SJSA1 (cell line): ENCODE data around the gene MVP. TPM values are rescaled to one million over a fixed set of nuclear protein-coding genes. Genes with fewer than 3 reads are reported as not detected.

Source experiments
- DNase-seq, 2 experiments: peaks; one replicate each; pipeline ENCODE4 v3.0.0-alpha.2; 2015 to 2020; ENCODE audit warnings: low spot score in 2 of 2, low read depth in 1 of 2
- H3K27ac ChIP-seq: fragments of 250-450 bp; sonication (Bioruptor Pico); 2 replicates; pipeline ENCODE4 v1.5.1; 2020; ENCODE audit warnings: mild to moderate bottlenecking, moderate library complexity
- H3K27me3 ChIP-seq: fragments of 250-450 bp; sonication (Bioruptor Pico); replicated peaks from 2 replicates; pipeline ENCODE4 v1.5.1; 2020; ENCODE audit warnings: mild to moderate bottlenecking, moderate library complexity
- H3K36me3 ChIP-seq: fragments of 250-450 bp; sonication (Bioruptor Pico); 2 replicates; pipeline ENCODE4 v1.5.1; 2020; ENCODE audit warnings: mild to moderate bottlenecking
- H3K4me1 ChIP-seq: fragments of 250-450 bp; sonication (Bioruptor Pico); replicated peaks from 2 replicates; pipeline ENCODE4 v1.6.1; 2021; ENCODE audit warnings: mild to moderate bottlenecking
- H3K4me3 ChIP-seq: fragments of 250-450 bp; sonication (Bioruptor Pico); 2 replicates; pipeline ENCODE4 v1.5.1; 2020; ENCODE audit warnings: mild to moderate bottlenecking
- H3K9me3 ChIP-seq: fragments of 250-450 bp; sonication (Bioruptor Pico); replicated peaks from 2 replicates; pipeline ENCODE4 v1.5.1; 2020; ENCODE audit warnings: mild to moderate bottlenecking
- total RNA-seq: library from RNA; depleted of rRNA; stranded (reverse); fragments of >200 nt; shearing (Covaris generic); gene quantifications from 2 replicates; pipeline ENCODE4 v1.2.3, GENCODE V29; 2014

The MVP gene
- total RNA-seq, 1 experiment from 2014 or later = 138 TPM

- Histone ChIP-seq H3K4me3 (peak overlapping the region; percentile 58), H3K4me1 (peaks cover 59% of the 10 kb centered on the region), H3K27ac (peak overlapping the region; percentile 20), H3K27me3 (no peaks in the 10 kb centered on the region), H3K9me3 (no peaks in the 10 kb centered on the region), H3K36me3 (peaks cover 64% of the 10 kb centered on the region)
- peak; percentile 89 to 93 for DNase-seq
Measured at GRCh38 chr16:29807426-29808218, 12.6 kb upstream of the MVP start.

- H3K27ac ChIP-seq = peak overlapping the region; percentile 20
- no peaks in the 10 kb centered on the region for H3K27me3 ChIP-seq
- peaks cover 57% of the 10 kb centered on the region for H3K36me3 ChIP-seq
- DNase-seq = no peak
- H3K9me3 ChIP-seq = no peaks in the 10 kb centered on the region
- peaks cover 63% of the 10 kb centered on the region for H3K4me1 ChIP-seq
- H3K4me3 ChIP-seq = peak overlapping the region; percentile 58
Measured at GRCh38 chr16:29808219-29808900, 11.9 kb upstream of the MVP start.

GRCh38 chr16:29809031-29809747 lies 11.1 kb upstream of the MVP start:
- Histone ChIP-seq H3K4me1 (peaks cover 63% of the 10 kb centered on the region), H3K27ac (no peak overlapping the region)

GRCh38 chr16:29809850-29810698 lies 10.2 kb upstream of the MVP start:
- H3K27ac ChIP-seq = no peak overlapping the region

More at GRCh38 chr16:29809031-29809747, 11.1 kb upstream of the MVP start:
- no peaks in the 10 kb centered on the region for H3K9me3 ChIP-seq
- H3K36me3 ChIP-seq = peaks cover 48% of the 10 kb centered on the region
- H3K4me3 ChIP-seq = peak overlapping the region; percentile 58
- DNase-seq = no peak
- H3K27me3 ChIP-seq = no peaks in the 10 kb centered on the region

DNA sequence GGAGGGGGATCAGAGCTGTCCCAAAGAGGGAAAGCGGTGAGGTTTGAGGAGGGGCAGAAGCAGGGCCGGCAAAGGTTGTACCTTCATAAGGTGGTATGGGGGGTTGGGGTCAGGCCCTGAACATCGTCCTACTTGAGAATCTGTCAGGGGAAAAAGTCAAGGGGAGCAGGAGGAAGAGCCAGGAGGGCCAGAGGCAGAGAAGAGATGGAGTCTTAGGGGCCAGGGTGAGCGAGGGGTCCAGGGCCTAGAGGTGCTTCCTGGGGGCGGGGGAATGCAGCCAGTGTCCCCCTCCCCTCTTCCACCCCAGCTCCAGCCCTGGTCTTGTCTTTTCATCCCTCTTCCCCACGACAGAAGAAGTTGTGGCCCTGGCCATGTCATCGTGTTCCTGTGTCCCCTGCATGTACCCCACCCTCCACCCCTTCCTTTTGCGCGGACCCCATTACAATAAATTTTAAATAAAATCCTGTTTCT lies 9.5 kb upstream of the MVP start:
- no peak overlapping the region for H3K27ac ChIP-seq

More at GRCh38 chr16:29809850-29810698, 10.2 kb upstream of the MVP start:
- no peak overlapping the region for H3K4me3 ChIP-seq
- H3K9me3 ChIP-seq = no peaks in the 10 kb centered on the region
- peaks cover 57% of the 10 kb centered on the region for H3K4me1 ChIP-seq
- no peaks in the 10 kb centered on the region for H3K27me3 ChIP-seq
- H3K36me3 ChIP-seq = peaks cover 39% of the 10 kb centered on the region
- DNase-seq = no peak

DNA sequence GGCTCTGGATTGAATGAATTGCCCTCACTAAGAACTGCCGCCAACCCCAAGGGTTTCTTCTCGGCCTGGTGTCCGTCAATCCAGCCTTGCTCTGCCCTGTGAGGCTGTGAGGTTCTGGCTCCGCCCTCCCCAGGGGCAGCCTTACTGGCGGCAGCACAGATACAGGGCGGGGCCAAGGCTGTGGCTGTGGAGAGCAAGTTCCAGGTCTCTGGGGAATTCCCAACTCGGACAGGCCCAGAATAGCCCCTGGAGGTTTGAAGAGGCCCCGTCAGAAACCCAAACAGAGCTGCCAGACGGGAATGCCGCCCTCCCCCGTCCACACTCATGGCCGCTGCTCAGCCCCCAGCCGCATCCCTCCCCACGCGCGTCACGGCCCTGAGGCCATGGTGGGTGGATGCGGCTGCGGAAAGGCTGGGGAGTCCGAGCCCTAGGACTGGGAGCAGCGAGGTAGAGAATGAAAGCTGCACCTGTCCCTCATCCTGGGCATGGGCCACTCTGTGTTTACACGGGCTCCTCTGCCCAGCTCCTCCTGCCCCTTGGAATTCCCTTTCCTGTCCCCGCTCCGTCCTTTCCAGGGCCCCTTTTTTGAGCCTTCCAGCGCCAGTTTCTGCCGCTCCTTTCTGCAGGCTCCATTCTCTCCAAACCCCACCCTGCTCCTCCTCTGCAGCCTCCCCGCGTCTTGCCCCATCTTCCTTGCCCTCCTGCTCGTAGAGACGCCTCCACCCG lies 8.9 kb upstream of the MVP start:
- DNase-seq = peak; percentile 93 to 99
- H3K9me3 ChIP-seq = no peaks in the 10 kb centered on the region
- no peaks in the 10 kb centered on the region for H3K27me3 ChIP-seq
- H3K27ac ChIP-seq = peak overlapping the region; percentile 50
- H3K36me3 ChIP-seq = peaks cover 41% of the 10 kb centered on the region
- peak overlapping the region; percentile 40 for H3K4me3 ChIP-seq
- peaks cover 61% of the 10 kb centered on the region for H3K4me1 ChIP-seq

More for the DNA sequence above, 9.5 kb upstream of the MVP start:
- H3K36me3 ChIP-seq = peaks cover 38% of the 10 kb centered on the region
- no peaks in the 10 kb centered on the region for H3K9me3 ChIP-seq
- H3K27me3 ChIP-seq = no peaks in the 10 kb centered on the region
- H3K4me1 ChIP-seq = peaks cover 60% of the 10 kb centered on the region
- no peak overlapping the region for H3K4me3 ChIP-seq
- DNase-seq = peak in 1 of 2 experiments; percentile 17

DNA sequence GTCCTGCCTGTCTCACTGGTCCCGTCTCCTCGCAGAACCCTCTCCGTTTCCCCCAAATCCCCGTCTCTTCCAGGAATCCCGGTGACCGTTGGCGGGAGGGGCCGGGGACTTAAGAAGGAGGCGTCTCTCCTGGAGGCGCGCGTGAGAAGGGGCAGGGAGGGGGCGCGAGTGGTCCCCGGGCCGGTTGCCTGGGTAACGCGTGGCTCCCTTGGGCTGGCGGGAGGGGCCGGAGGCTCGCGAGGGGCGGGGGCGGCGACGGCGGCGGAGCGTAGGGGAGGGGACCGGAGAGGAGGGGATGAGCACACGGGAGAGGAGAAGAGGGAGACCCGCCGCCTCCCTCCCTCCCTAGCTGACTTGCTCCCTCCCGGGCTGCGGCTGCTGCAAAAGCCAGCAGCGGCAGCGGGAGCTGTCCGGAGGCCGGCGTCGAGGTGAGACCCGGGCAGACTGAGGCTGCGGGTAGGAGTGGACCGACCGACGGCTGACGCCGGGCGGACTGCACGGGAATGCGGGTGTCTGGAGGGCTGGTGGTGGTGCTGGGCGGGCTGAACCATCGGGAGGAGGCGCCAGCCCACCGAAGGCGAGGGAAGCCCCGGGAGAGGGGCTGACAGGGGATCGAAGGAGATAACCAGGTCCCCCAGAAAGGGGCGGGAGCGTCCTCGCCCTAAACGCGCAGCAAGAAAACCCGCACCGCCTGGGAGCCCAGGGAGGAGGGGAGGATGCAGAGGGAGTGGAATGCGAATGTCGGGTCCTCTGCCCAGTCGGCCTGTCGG lies 8.2 kb upstream of the MVP start, which contains the start of gene PRRT2:
Gene PRRT2 (plus strand): TSS at position 298 of the 770 bp plus-strand sequence. CDS start 862 bp downstream, outside the sequence.
- no peaks in the 10 kb centered on the region for H3K9me3 ChIP-seq
- peak in 1 of 2 experiments; percentile 71 for DNase-seq
- peak within 1 kb of the TSS; percentile 50 for H3K27ac ChIP-seq
- no peaks in the 10 kb centered on the region for H3K27me3 ChIP-seq
- peaks cover 43% of the 10 kb centered on the region for H3K36me3 ChIP-seq
- peaks cover 68% of the 10 kb centered on the region for H3K4me1 ChIP-seq
- H3K4me3 ChIP-seq = peak within 1 kb of the TSS; percentile 40

GRCh38 chr16:29812754-29813643 lies 7.3 kb upstream of the MVP start:
- H3K27ac ChIP-seq = no peak overlapping the region
- H3K36me3 ChIP-seq = peaks cover 36% of the 10 kb centered on the region
- no peaks in the 10 kb centered on the region for H3K9me3 ChIP-seq
- no peak for DNase-seq
- H3K4me3 ChIP-seq = peak overlapping the region; percentile 40
- peaks cover 69% of the 10 kb centered on the region for H3K4me1 ChIP-seq
- no peaks in the 10 kb centered on the region for H3K27me3 ChIP-seq

DNA sequence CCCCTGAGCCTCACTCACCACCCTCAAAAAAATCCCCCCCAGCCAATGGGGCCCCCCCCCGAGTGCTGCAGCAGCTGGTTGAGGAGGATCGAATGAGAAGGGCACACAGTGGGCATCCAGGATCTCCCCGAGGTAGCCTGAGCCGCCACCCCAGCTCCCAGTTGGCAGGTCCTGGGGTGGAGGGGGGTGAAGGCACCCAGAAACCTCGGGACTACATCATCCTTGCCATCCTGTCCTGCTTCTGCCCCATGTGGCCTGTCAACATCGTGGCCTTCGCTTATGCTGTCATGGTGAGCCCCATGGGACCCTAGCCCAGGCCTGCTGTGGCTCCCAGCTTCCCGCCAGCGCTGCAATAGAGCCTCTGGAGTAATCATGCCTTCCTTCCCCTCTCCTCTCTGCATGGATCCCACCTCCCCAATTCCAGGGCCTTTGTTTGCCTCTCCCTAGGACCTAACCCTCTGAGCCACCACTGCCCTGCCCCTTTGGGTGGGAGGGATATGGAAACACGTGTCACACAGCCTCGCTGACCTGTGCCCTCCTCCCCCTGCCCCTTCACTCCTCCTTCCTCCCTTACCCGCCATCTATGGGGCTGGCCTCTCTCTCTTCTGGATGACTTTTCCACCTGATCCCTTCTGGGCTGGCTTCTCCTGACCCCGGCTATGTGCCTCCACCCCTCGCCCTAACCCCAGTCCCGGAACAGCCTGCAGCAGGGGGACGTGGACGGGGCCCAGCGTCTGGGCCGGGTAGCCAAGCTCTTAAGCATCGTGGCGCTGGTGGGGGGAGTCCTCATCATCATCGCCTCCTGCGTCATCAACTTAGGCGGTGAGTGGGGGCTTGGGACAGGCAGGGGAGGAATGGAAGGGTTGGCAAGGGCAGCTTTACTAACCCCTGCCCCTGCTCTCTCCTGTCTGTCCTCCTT lies 6.4 kb upstream of the MVP start:
- H3K9me3 ChIP-seq = no peaks in the 10 kb centered on the region
- no peak overlapping the region for H3K4me3 ChIP-seq
- H3K36me3 ChIP-seq = peaks cover 35% of the 10 kb centered on the region
- H3K4me1 ChIP-seq = peaks cover 64% of the 10 kb centered on the region
- DNase-seq = no peak
- no peaks in the 10 kb centered on the region for H3K27me3 ChIP-seq
- no peak overlapping the region for H3K27ac ChIP-seq

- H3K27ac ChIP-seq = no peak overlapping the region
- no peak overlapping the region for H3K4me3 ChIP-seq
- H3K36me3 ChIP-seq = peaks cover 35% of the 10 kb centered on the region
- no peak for DNase-seq
- H3K9me3 ChIP-seq = no peaks in the 10 kb centered on the region
- peaks cover 60% of the 10 kb centered on the region for H3K4me1 ChIP-seq
- no peaks in the 10 kb centered on the region for H3K27me3 ChIP-seq
Measured at GRCh38 chr16:29814592-29814991, 5.7 kb upstream of the MVP start.
